BJ (cell line): ENCODE results near the gene UXS1. TPM values are rescaled to one million over a fixed set of nuclear protein-coding genes. Genes with fewer than 3 reads are reported as not detected.

ENCODE experiments used
- CTCF ChIA-PET: fragments of 350-600 bp; formaldehyde crosslinking; extraction: SDS; loops from one replicate; lab custom pipeline; 2021; ENCODE audit warnings: antibody characterized with exemption, inconsistent platforms; lab: Yijun Ruan, JAX
- POLR2A ChIA-PET: fragments of 300-600 bp; sonication (Branson Sonifier 250); formaldehyde crosslinking; extraction: SDS; loops from one replicate; lab custom pipeline; 2021; ENCODE audit warnings: antibody characterized with exemption; lab: Charles Lee
- DNase-seq: peaks from one replicate; pipeline ENCODE4 v3.0.0-alpha.2; 2011; ENCODE audit warnings: low read depth
- H3K27me3 ChIP-seq: 2 replicates; pipeline ENCODE4 v1.6.0; 2011; ENCODE audit warnings: low read length; ENCODE audit not compliant: control insufficient read depth, insufficient read depth
- H3K36me3 ChIP-seq: 2 replicates; pipeline ENCODE4 v1.5.1; 2011; ENCODE audit warnings: low read length; ENCODE audit not compliant: control insufficient read depth, insufficient read depth
- H3K4me3 ChIP-seq: 2 replicates; pipeline ENCODE4 v1.5.1; 2011; ENCODE audit warnings: low read depth, mild to moderate bottlenecking, control low read depth, low read length
- CTCF ChIP-seq: IDR thresholded peaks from 2 replicates; pipeline ENCODE4 v1.5.1; 2011; ENCODE audit warnings: low read depth, mild to moderate bottlenecking, control low read depth, inconsistent platforms, low read length, moderate library complexity; ENCODE audit not compliant: insufficient read depth
- polyA plus RNA-seq: library from polyadenylated mRNA; depleted of rRNA; stranded (reverse); fragments of >200 nt; gene quantifications from 2 replicates; pipeline ENCODE4 v1.2.3, GENCODE V29; 2011

Gene UXS1
- polyA plus RNA-seq, 1 experiment: 46.3 TPM

DNA sequence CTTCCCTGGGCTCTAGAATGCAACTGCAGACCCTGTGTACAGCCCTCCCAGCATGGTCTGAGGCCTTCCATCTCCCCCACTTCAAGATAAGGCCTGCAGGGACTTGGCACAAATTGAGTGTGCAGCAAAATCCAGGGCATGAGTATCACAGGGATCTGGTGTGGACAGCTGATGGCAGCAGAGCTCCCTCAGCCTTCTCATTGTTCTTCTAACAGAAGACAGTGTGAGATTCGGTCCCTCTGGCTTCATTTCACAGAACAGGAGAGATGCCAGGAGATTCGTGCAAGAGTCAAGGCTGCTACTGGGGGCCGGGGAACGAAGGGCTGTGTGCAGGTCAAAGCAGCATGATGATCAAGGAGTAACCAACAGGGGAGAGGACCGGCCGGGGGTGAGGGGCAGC lies 85.8 kb downstream of the UXS1 start:
- POLR2A ChIA-PET: no interaction called here

DNA sequence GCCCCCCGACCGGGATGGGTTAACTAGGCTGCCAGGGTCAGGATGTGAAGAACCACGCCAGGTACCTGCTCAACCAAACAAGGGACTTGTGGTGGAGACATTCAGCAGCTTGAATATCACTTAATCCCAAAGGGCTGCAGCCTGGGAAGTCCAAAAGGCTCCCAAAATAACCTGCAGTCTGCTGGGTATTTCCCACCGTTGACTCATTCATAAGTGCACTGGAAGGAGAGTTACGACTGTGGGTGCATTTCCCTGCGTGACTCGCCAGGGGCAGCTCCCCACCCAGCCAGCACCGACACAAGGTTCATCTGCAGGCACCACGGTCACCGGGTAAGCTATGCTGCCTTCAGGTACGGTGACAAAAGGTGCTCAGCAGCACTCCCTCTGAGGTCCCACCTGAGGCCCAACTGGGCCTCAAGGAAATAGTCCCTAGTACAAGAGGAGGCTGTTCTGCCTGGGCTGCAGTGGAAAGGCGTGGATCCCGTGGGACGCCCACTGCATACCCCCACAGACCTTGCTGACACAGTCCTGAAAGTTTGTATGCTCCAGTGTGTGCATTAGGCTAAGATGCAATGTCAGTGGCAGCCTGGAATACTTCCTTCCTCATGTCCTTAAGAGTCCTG lies 86.5 kb downstream of the UXS1 start:
- ChIA-PET CTCF (interaction anchor here (1.1 to 6.4 kb wide), 3 partner anchors 10 to 436 kb away, joined by 3 to 50 read pairs (median 4); no protein-coding TSS in a partner anchor), POLR2A (no interaction called here)
- no peak for TF ChIP-seq CTCF
- Histone ChIP-seq H3K36me3 (peaks cover 13% of the 10 kb centered on the region), H3K4me3 (no peak overlapping the region), H3K27me3 (no peaks in the 10 kb centered on the region)
- DNase-seq: no peak

More for the DNA sequence above, 85.8 kb downstream of the UXS1 start:
- Histone ChIP-seq H3K27me3 (no peaks in the 10 kb centered on the region), H3K4me3 (no peak overlapping the region), H3K36me3 (peaks cover 13% of the 10 kb centered on the region)
- peak; percentile 57 for TF ChIP-seq CTCF
- CTCF ChIA-PET: interaction anchor here (0.6 to 1.6 kb wide), 5 partner anchors 11 to 474 kb away, joined by 3 to 5 read pairs (median 5); no protein-coding TSS in a partner anchor
- no peak for DNase-seq

GRCh38 chr2:106106622-106107508 lies 87.2 kb downstream of the UXS1 start:
- DNase-seq: no peak
- ChIA-PET POLR2A (no interaction called here), CTCF (interaction anchor here (1.0 to 6.4 kb wide), 2 partner anchors 433 to 437 kb away, joined by 3 to 50 read pairs; no protein-coding TSS in a partner anchor)
- no peak overlapping the region for H3K4me3 ChIP-seq
- H3K36me3 ChIP-seq: peaks cover 8% of the 10 kb centered on the region
- TF ChIP-seq CTCF: no peak
- no peaks in the 10 kb centered on the region for H3K27me3 ChIP-seq

- no peak for TF ChIP-seq CTCF
- H3K27me3 ChIP-seq: no peaks in the 10 kb centered on the region
- H3K36me3 ChIP-seq: peaks cover 3% of the 10 kb centered on the region; the same call in 1 of the 2 replicates
- no peak overlapping the region for H3K4me3 ChIP-seq
- ChIA-PET CTCF (interaction anchor here (0.6 to 6.4 kb wide), 10 partner anchors 9 to 621 kb away, joined by 3 to 50 read pairs (median 3); no protein-coding TSS in a partner anchor), POLR2A (no interaction called here)
- DNase-seq: no peak
Observed at GRCh38 chr2:106105151-106105922, 88.8 kb downstream of the UXS1 start.
